MM.1S (cell line): Measurements from ENCODE around the gene KLHL7.

Experiments used
- DNase-seq: peaks from one replicate; pipeline ENCODE4 v3.0.0-alpha.2; 2015
- H2AFZ ChIP-seq: fragments of 300-600 bp; sonication (generic); 2 replicates; pipeline ENCODE4 v1.6.0; 2016; ENCODE audit warnings: antibody characterized with exemption, low read length
- H3F3A ChIP-seq: fragments of 300-600 bp; sonication (generic); 2 replicates; pipeline ENCODE4 v1.6.1; 2016; ENCODE audit warnings: mild to moderate bottlenecking, antibody characterized with exemption, low read length, moderate library complexity, mixed read lengths; ENCODE audit not compliant: insufficient read depth
- H3K27ac ChIP-seq: fragments of 300-600 bp; sonication (generic); 2 replicates; pipeline ENCODE4 v1.5.1; 2016; ENCODE audit warnings: mild to moderate bottlenecking, low read length
- H3K27me3 ChIP-seq: fragments of 300-600 bp; sonication (generic); replicated peaks from 2 replicates; pipeline ENCODE4 v1.6.0; 2016; ENCODE audit warnings: low read length; ENCODE audit not compliant: insufficient read depth
- H3K36me3 ChIP-seq: fragments of 300-600 bp; sonication (generic); replicated peaks from 2 replicates; pipeline ENCODE4 v1.6.1; 2016; ENCODE audit warnings: mild to moderate bottlenecking, low read length, mixed read lengths; ENCODE audit not compliant: insufficient read depth
- H3K4me1 ChIP-seq: fragments of 300-600 bp; sonication (generic); 2 replicates; pipeline ENCODE4 v1.6.1; 2016; ENCODE audit warnings: low read length, mixed read lengths
- H3K4me2 ChIP-seq: fragments of 300-600 bp; sonication (generic); 2 replicates; pipeline ENCODE4 v1.6.0; 2016; ENCODE audit warnings: low read depth, low read length
- H3K4me3 ChIP-seq: fragments of 300-600 bp; sonication (generic); 2 replicates; pipeline ENCODE4 v1.5.1; 2016; ENCODE audit warnings: low read length, mixed read lengths
- H3K79me2 ChIP-seq: fragments of 300-600 bp; sonication (generic); 2 replicates; pipeline ENCODE4 v1.6.1; 2016; ENCODE audit warnings: mixed run types, low read length, mixed read lengths
- H3K9ac ChIP-seq: fragments of 300-600 bp; sonication (generic); 2 replicates; pipeline ENCODE4 v1.6.1; 2016; ENCODE audit warnings: low read length, mixed read lengths
- H3K9me2 ChIP-seq: fragments of 300-600 bp; sonication (generic); replicated peaks from 2 replicates; pipeline ENCODE4 v1.6.1; 2016; ENCODE audit warnings: mild to moderate bottlenecking, low read length, mixed read lengths; ENCODE audit not compliant: insufficient read depth
- H3K9me3 ChIP-seq: fragments of 300-600 bp; sonication (generic); replicated peaks from 2 replicates; pipeline ENCODE4 v1.6.1; 2016; ENCODE audit warnings: mild to moderate bottlenecking, low read length, mixed read lengths; ENCODE audit not compliant: insufficient read depth
- H4K20me1 ChIP-seq: fragments of 300-600 bp; sonication (generic); 2 replicates; pipeline ENCODE4 v1.6.1; 2016; ENCODE audit warnings: mild to moderate bottlenecking, low read length, moderate library complexity, mixed read lengths; ENCODE audit not compliant: insufficient read depth
- CTCF ChIP-seq: fragments of 300-600 bp; sonication (generic); IDR thresholded peaks from 2 replicates; pipeline ENCODE4 v1.5.1; 2016; ENCODE audit warnings: antibody characterized with exemption, low read length, mixed read lengths
- EZH2 ChIP-seq: fragments of 300-600 bp; sonication (generic); optimal IDR thresholded peaks from 2 replicates; pipeline ENCODE3; 2017; ENCODE audit warnings: low read depth, mild to moderate bottlenecking, antibody characterized with exemption, low read length, mixed read lengths
- EZH2phosphoT487 ChIP-seq: fragments of 300-600 bp; sonication (generic); IDR thresholded peaks from 2 replicates; pipeline ENCODE4 v1.6.1; 2018; ENCODE audit warnings: antibody characterized with exemption, low read length

Gene KLHL7

GRCh38 chr7:23105644-23106056 is at the start of gene KLHL7:
KLHL7 (plus strand) TSS chr7:23105785; CDS start chr7:23106027, 242 bp downstream.
- peak; percentile 97 for DNase-seq
- Histone ChIP-seq H3K9me2 (no peaks in the 10 kb centered on the region), H4K20me1 (no peaks in the 10 kb centered on the region), H3K27me3 (no peaks in the 10 kb centered on the region), H3K4me2 (peak within 1 kb of the TSS; percentile 90), H3F3A (peaks cover 11% of the 10 kb centered on the region), H3K9ac (peak within 1 kb of the TSS; percentile 88), H2AFZ (peak within 1 kb of the TSS; percentile 99), H3K27ac (peak within 1 kb of the TSS; percentile 91), H3K4me3 (peak within 1 kb of the TSS; percentile 98), H3K36me3 (no peaks in the 10 kb centered on the region), H3K79me2 (peaks cover 36% of the 10 kb centered on the region), H3K4me1 (peaks cover 11% of the 10 kb centered on the region; the same call in 1 of the 2 replicates), H3K9me3 (no peaks in the 10 kb centered on the region)
- TF ChIP-seq EZH2phosphoT487 (no peak), CTCF (no peak), EZH2 (no peak)

GRCh38 chr7:23058408-23059096 is 47.0 kb upstream of the KLHL7 start:
- Histone ChIP-seq H3K9me2 (no peaks in the 10 kb centered on the region), H3F3A (no peaks in the 10 kb centered on the region), H3K9me3 (no peaks in the 10 kb centered on the region), H3K36me3 (no peaks in the 10 kb centered on the region), H3K79me2 (no peaks in the 10 kb centered on the region), H2AFZ (no peak overlapping the region), H3K9ac (no peak overlapping the region), H3K4me1 (no peaks in the 10 kb centered on the region), H3K27me3 (no peaks in the 10 kb centered on the region), H4K20me1 (no peaks in the 10 kb centered on the region), H3K4me3 (no peak overlapping the region), H3K27ac (no peak overlapping the region), H3K4me2 (no peak overlapping the region)
- TF ChIP-seq CTCF, result no peak
- no peak for TF ChIP-seq EZH2
- TF ChIP-seq EZH2phosphoT487, result no peak
- DNase-seq, result no peak

DNA sequence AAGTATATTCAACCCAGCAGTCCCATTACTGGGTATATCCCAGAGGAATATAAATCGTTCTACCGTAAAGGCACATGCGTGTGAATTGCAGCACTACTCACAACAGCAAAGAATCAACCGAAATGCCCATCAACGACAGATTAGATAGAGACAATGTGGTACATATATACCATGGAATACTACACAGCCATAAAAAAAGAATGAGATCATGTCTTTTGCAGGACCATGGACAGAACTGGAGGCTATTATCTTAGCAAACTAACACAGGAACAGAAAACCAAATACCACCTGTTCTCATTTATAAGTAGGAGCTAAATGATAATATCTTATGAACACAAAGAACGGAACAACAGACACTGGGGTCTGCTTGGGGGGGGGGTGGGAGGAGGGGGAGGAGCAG is 44.3 kb upstream of the KLHL7 start:
- no peak overlapping the region for H3K27ac ChIP-seq
- no peak overlapping the region for H2AFZ ChIP-seq
- H3K4me2 ChIP-seq, result no peak overlapping the region
- H3K36me3 ChIP-seq, result no peaks in the 10 kb centered on the region
- no peaks in the 10 kb centered on the region for H3K9me3 ChIP-seq
- H3K4me3 ChIP-seq, result no peak overlapping the region
- TF ChIP-seq CTCF (no peak), EZH2 (no peak), EZH2phosphoT487 (no peak)
- no peaks in the 10 kb centered on the region for H3K4me1 ChIP-seq
- no peaks in the 10 kb centered on the region for H3K9me2 ChIP-seq
- no peaks in the 10 kb centered on the region for H3F3A ChIP-seq
- DNase-seq, result no peak
- no peaks in the 10 kb centered on the region for H4K20me1 ChIP-seq
- no peaks in the 10 kb centered on the region for H3K27me3 ChIP-seq
- H3K79me2 ChIP-seq, result no peaks in the 10 kb centered on the region
- no peak overlapping the region for H3K9ac ChIP-seq
